T-helper 1 cell (primary cell): ENCODE data around the gene TRPM2.
A peak's percentile ranks its signal among the peaks of the same experiment; 100 is the strongest.

Source experiments
- DNase-seq, 5 donors: peaks; one replicate each; pipeline ENCODE4 v3.0.0-alpha.2; 2012 to 2020

TRPM2 gene

DNA sequence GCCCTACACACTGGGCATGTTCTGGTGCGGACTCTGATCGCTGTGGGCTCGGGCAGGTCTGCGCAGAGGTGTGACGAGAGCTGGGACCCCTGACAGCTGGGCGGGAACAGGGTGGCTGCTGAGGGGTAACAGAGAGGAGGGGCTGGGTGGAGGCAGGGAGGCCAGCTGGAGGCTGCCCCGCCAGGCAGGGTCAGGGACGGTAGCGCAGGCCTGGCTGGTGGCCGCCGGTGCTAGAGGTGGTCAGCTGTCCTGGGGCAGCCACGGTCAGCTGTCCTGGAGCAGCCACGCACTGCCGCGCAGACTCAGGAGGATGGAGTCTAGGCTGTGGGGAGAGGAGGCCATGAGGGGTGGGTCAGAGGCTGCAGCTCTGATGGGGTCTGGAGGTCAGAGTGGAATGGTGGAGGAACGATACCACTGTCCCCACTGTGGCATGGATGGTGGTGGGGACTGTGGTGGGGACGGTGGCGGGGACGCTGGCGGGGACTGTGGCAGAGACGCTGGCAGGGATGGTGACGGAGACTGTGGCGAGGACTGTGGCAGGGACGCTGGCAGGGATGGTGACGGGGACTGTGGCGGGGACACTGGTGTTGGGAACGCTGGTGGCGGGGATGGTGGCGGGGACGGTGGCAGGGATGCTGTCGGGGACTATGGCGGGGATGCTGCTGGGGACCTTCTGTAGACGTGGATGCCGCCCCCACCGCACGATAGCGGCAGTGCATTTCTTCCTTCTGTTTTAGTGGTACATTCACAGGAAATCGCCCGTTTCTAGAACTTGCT is 80.6 kb downstream of the TRPM2 start:
- no peak for DNase-seq

DNA sequence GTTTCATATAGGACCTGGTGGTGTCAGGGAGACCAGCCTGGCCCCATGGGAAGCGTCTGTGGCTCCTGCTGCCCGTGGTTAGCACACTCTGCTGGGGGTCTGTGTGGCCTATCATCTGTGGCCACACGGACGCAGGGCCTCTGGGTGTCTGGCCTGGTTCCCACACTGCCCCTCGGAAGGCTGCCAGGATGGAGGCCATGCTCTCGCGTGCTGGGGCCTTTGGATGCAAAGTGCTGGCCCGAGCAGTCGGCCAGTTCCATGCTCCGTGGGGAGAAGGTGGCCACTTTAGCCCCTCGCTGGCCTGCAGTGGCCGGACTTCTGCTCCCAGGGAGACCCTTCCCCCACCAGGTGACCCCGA is 81.1 kb downstream of the TRPM2 start:
- DNase-seq = no peak

DNA sequence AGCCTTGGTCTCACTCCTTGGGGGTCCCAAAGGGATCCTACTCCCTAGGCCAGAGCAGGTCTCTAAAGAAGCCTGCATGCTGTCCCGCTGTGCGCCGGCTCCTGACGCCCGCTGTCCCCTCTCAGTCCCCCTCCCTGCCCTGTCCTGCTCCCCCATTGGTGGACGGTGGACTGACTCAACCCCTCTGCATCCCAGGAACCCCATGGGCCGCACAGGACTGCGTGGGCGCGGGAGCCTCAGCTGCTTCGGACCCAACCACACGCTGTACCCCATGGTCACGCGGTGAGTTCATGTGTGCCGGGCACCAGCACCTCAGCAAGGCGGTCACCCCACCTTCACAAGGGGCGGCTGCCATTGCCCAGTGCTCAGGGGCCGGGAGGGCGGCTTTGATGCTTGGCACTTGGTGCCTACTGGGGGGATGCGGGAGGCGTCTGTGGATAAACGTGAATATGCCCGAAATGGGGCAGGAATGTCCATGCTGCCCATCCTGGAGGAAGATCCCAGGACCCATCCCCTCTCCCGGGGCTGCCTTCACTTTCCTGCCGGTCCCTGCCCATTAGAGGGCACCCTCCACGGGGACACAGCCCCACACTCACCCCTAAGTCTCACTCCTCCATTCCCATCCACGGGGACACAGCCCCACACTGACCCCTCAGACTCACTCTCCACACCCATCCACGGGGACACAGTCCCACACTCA is 81.7 kb downstream of the TRPM2 start:
- DNase-seq = peak in 1 of 5 donors; percentile 6

DNA sequence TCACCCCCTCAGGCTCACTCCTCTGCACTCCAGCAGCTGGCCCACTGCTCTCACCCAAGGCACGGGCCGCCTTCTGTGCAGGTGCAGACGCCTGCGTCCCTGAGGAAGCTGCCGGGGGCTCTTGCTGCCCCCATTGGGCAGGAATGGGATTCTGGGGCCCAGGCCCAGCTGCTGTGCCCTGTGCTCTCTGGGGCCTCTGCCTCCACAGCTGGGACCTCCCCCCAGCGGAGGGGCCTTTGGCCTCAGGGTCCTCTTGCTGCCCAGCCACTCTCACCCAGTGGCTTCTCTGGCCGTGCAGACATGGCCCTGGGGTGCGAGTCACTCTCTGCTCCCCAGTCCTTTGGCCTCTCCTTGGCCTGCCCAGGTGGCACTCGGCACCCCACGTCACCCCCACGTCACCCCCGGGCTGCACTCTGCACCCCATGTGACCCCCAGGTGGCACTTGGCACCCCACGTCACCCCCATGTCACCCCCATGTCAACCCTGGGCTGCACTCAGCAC is 82.7 kb downstream of the TRPM2 start:
- no peak for DNase-seq

DNA sequence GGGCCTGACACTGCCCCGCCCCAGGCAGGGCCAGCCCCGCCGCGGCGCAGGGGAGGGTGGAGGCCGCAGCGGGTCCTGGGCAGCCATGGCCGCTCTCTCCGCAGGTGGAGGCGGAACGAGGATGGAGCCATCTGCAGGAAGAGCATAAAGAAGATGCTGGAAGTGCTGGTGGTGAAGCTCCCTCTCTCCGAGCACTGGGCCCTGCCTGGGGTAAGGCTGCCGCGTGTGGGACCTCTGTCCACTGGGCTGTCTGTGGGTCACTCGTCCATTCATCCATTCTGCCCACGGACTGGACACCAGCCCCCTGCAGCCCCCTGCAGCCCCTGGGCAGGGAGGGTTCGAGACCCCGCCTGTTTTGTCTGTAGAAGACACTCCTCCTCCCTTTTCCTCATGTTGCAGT is 83.5 kb downstream of the TRPM2 start:
- DNase-seq = no peak

DNA sequence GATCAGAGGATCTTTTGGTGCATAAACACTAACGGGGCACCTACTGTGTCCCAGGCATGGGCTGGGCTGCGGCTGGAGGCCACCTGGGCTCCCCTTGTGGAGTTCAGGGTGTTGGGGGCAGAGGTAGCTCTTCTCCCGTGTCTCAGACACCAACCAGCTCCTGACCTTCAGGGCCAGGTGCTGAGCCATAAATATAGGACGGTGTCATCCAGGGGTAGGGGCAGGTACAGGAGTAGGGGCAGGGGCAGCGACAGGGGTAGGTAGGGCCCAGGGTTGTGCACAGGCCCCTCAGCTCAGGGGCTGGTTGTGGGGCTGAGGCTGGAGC is 83.9 kb downstream of the TRPM2 start:
- DNase-seq = no peak

DNA sequence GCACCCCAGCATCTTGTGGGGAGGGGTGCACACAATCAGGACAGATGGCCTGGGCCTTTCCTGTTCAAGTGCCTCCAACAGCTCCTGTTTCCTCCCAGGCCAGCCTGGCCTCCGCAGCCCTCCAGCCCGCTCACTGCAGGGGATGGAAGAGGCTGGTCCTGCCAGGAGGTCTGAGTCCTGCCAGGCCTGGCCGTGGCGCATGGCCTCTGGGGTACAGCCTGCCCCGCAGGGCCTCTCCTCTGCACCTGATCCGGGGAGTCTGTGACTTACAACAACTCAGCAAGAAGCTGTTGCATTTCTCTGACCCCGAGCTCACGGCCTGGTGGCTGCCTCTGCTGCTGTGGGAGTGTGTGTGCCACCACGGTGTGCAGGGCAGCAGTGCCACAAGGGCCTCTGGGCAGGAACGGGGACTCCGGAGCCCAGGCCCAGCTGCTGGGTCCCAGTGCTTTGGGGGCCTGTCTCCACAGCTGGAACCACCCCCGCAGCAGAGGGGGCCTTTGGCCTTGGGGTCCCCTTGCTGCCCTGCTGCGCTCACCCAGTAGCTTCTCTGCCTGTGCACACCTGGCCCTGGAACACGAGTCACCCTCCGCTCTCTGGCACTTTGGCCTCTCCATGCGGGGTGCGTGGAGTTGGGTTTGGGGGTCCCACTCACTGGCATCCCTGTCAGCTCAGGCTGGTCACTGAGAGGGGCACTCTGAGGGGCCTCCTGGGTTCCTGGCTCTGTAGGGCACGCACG is 84.4 kb downstream of the TRPM2 start:
- peak in 1 of 5 donors; percentile 8 for DNase-seq

DNA sequence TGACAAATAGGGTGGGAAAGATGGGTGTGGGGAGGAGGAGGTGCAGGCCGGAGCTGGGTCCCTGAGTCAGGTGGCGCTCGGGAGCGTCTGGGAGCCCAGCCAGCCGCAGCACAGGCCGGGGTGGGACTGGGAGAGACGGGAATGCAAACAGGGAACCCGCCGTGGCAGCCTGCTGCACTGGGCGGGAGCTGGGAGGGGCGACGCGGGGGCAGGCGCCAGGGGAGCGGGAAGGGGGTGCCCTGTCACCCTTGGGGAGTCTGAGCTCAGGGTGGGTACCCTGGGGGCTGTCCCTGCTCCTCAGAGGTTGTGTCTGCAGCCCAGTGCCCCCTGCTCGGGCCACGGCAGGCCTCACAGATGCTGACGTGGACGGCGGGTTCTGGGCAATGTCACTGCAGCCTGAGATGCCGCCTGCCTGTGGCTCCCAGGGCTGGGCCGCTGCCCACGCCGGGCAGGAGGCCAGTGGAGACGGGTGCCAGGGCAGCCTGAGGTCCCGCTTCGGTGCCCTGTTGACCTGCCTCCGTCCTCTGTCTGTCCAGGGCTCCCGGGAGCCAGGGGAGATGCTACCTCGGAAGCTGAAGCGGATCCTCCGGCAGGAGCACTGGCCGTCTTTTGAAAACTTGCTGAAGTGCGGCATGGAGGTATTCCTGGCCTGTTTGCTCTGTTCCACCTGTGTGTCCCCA is 85.2 kb downstream of the TRPM2 start:
- peak in 1 of 5 donors; percentile 9 for DNase-seq

DNA sequence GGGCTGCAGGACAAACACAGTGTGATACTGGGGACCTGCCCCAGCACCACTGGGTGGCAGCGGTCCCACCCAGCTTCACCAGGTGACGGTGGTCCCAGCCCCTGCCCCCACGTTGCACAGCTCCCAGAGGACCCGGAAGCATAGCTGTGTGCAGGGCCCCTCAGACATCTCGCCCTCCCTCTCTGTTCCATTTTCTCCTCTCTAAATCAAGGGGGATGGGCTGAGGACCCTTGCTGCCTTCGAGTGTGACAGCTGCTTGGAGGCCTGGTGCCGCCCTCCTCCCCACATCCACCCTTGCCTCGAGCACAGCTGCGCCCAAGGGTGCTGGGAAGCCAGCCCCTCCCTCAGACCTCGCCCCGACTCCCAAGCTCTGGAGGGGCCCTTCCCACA is 85.8 kb downstream of the TRPM2 start:
- no peak for DNase-seq

DNA sequence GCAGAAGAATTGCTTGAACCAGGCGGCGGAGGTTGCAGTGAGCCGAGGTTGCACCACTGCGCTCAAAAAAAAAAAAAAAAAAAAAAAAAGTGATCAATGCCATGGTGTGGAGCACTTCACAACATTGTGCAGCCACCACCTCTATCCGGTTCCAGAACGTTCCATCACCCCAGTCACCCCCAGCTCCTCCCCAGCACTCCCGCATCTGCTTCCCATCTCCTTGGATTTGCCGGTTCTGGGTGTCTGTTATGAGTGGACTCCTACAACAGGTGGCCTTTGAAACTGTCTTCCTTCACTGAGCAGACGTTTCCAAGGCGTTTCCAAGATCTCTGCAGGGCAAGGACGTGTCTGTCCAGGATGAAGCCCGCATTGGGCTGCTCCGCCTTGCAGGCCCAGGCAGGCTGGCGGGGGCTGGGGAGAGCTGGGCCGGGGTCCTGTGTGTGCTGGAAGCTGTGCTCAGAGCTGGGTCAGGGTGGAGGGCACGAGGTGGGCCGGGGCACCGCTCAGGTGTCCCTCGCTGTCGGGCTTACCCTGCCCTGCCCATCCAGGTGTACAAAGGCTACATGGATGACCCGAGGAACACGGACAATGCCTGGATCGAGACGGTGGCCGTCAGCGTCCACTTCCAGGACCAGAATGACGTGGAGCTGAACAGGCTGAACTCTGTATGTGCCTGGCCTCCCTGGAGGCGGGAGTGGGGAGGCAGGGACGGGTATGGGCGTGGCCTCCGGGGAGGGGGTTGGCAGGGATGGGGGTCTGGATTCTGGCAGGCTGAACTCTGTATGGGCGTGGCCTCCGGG is 87.0 kb downstream of the TRPM2 start:
- DNase-seq = peak in 1 of 5 donors; percentile 6

DNA sequence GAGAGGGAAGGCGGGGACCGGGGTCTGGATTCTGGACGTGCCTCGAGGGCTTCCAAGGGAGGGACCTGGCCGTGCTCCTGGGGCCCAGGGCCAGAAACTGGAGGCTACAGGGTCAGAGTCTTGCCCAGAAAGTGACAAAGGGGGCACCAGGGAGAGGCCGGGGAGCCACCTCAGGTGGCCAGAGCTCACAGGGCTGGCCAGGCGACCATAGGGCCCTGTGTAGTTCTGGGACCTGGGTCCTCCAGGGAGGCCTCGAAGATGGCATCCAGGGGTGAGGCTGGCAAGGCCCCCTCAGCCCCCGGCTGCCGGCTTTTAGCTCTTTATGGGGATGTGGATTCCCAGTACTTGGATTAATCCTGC is 87.6 kb downstream of the TRPM2 start:
- peak in 1 of 5 donors; percentile 12 for DNase-seq

DNA sequence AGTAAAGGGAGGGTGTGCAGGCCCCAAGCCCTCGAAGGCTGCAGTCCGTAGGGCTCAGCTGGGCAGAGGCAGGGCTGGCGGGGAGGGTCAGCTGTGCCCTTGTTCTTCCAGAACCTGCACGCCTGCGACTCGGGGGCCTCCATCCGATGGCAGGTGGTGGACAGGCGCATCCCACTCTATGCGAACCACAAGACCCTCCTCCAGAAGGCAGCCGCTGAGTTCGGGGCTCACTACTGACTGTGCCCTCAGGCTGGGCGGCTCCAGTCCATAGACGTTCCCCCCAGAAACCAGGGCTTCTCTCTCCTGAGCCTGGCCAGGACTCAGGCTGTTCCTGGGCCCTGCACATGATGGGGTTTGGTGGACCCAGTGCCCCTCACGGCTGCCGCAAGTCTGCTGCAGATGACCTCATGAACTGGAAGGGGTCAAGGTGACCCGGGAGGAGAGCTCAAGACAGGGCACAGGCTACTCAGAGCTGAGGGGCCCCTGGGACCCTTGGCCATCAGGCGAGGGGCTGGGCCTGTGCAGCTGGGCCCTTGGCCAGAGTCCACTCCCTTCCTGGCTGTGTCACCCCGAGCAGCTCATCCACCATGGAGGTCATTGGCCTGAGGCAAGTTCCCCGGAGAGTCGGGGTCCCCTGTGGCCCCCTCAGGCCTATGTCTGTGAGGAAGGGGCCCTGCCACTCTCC is 88.3 kb downstream of the TRPM2 start:
- DNase-seq = peak in 1 of 5 donors; percentile 7

DNA sequence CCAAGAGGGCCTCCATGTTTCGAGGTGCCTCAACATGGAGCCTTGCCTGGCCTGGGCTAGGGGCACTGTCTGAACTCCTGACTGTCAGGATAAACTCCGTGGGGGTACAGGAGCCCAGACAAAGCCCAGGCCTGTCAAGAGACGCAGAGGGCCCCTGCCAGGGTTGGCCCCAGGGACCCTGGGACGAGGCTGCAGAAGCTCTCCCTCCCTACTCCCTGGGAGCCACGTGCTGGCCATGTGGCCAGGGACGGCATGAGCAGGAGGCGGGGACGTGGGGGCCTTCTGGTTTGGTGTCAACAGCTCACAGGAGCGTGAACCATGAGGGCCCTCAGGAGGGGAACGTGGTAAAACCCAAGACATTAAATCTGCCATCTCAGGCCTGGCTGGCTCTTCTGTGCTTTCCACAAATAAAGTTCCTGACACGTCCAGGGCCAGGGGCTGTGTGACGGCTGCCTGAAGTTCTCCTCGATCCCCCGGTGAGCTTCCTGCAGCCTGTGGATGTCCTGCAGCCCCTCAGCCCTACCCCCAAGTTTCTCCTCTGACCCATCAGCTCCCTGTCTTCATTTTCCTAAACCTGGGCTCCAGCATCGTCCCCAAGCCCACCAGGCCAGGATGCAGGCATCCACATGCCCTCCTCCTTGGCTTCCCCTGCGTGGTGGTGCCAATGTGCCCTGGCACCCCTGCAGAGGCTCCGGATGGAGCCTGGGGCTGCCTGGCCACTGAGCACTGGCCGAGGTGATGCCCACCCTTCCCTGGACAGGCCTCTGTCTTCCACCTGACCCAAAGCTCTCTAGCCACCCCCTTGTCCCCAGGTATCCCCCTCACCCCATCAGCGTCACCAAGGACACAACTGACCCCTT is 89.1 kb downstream of the TRPM2 start:
- DNase-seq = no peak

DNA sequence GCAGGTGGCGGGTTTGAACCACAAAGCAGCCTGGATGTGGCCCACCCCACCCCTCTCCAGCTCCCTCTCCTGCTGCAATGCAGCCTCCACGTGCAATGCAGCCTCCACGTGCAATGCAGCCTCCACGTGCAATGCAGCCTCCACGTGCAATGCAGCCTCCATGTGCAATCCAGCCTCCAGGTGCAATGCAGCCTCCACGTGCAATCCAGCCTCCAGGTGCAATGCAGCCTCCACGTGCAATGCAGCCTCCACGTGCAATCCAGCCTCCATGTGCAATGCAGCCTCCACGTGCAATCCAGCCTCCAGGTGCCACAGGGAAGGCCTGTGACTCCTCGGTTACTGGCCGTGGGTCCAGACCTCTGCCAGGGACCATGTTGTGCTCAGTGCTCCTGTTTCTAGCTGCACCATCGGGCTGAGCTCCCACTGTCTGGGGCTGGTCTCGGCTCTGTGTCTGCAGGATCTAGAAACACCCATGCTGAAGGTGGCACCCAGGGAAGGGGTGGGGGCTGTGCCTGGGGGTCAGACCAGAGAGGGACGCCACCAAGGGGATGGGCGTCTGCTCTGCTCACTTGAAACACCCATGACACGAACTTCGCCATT is 90.0 kb downstream of the TRPM2 start:
- DNase-seq = peak in 1 of 5 donors; percentile 6

DNA sequence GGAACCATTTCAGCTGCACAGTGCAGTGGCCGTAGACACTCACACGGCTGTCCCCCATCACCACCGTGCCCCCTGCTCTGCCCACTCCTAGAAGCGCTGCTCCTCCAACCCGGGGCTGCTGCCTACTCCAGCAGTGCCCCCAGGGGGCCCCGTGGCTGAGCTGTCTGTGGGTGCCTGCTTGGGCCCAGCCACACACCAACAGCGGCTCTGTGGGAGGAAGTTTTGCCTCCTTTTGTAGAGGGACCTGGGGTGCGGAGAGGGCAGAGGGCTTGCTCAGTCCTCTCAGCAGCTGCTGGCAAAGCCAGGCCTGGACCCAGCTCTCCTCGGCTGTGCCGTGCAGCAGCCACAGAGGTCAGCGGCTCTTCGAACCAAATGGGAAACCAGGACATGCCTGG is 90.5 kb downstream of the TRPM2 start:
- DNase-seq = peak in 1 of 5 donors; percentile 6

DNA sequence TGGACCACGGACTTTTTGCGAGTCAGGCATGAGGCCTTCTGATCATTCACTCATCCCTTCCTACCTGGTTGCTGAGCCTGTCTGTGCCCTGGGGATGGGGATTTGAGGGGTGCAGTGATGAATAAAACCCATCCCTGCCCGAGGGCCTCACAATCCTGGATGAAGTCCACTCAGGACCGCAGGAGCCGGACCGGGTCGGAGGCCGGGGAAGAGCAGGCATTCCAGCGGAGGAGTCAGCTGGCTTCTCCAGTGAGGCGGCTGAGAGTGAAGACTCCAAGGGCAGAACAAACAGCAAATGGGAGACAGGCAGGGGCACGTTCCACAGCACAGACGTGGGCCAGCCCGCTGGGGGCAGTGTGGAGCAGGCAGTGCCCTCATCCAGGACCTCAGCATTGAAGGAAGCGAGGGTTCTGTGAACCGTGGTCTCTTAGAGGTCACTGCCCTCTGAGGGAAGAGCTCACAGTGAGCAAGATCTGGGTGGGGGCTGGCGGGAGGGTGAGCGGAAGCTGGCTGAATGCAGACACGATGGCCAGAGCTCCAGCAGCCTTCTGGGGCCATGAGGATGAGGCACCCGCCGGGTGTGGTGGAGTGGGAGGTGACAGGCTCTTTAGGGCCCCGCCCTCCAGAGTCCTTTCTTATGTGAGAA is 91.0 kb downstream of the TRPM2 start:
- DNase-seq = peak in 1 of 5 donors; percentile 8

DNA sequence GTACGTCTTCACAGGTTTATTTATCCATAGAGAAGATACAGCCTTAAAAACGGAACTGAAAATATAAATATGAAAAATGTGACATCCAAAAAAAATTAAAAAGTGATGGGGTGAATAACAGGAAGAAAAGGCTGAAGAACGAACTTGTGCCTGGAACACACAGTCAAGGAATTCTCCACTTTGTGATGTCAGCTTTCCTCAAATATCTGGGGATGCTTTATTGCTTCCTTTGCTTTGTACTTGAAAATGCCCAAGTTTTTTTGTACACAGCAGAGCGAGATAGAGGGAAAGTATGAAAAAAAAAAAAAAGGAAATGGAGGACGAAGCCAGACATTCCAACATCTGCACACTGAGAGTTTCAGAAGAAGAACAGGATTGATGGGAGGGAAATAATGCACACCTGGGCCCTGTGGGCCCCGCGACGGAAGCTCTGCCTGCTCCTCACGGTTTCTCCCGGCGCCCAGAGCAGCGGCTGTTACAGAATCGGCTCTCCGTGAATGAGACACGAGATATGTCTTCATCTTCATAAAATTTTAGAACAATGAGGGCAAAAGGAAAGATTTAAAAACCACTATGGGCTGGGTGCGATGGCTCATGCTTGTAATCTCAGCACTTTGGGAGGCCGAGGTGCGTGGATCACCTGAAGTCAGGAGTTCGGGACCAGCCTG is 91.9 kb downstream of the TRPM2 start:
- no peak for DNase-seq

DNA sequence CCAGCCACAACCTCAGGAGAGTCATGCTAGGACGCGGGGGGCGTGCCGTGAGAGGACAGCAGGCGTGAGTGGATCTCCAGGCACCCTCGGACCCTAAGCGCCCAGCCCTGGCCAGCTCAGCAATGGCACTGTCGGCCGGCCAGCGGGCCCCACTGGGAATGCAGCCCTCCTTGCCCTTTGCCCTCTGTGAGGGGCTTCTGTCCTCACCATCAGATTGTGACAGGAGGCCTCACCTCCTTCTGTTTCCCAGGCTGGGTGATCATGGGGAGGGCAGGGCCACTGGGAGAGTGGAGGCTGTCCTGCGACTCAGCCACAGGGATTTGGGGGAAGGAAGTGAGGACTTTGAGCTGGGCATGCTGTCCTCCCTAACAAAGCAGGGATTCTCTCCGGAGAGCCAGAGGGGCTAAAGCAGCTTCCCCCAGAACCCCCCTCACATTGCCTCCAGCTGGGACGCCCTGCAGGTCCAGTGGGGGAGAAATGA is 95.3 kb downstream of the TRPM2 start:
- peak in 1 of 5 donors; percentile 4 for DNase-seq
